ENCODE results near the gene BDKRB2.
"Not testable (repeated sequence)": the region's sequence is repeated elsewhere in the genome, so short reads cannot be mapped to it uniquely, and the experiment has no call there.

Gene BDKRB2

DNA sequence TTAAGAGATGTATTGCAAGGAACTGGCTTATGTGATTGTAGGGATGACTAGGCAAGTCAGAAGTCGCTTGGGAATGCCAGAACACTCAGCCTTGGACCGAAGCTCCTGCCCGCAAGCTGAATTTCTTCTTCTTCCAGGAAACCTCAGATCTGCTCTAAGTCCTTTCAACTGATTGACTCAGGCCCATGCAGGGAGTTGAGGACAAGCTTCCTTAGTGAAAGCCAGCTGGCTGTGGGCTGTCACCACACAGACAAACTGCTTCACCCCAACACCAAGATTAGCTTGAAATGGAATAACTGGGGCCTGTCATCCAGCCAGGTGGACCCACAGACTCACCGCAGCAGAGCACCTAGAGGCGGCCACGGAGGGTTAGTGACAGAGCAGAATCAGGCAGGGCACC is 24.7 kb downstream of the BDKRB2 start:
- DNase-seq: no peak

DNA sequence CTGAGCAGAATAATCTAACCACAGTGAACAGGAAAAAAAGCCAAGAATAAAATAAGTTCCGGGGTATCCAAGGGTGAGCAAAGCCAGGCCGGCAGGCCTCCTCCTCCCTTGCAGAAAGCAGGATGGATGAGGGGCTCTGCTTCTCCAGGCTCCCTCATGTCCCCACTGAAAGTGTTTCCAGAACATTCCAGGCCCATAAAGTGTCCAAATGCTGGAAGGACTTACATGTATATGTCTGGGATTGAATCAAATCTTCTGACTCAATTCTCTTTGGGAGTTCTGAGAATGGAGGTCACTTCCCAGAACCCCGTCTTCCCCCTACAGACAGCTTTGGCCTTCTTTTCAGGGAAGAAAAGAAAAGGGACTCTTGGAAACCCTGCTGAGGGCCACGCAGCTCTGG is 26.4 kb downstream of the BDKRB2 start:
- no peak for DNase-seq

DNA sequence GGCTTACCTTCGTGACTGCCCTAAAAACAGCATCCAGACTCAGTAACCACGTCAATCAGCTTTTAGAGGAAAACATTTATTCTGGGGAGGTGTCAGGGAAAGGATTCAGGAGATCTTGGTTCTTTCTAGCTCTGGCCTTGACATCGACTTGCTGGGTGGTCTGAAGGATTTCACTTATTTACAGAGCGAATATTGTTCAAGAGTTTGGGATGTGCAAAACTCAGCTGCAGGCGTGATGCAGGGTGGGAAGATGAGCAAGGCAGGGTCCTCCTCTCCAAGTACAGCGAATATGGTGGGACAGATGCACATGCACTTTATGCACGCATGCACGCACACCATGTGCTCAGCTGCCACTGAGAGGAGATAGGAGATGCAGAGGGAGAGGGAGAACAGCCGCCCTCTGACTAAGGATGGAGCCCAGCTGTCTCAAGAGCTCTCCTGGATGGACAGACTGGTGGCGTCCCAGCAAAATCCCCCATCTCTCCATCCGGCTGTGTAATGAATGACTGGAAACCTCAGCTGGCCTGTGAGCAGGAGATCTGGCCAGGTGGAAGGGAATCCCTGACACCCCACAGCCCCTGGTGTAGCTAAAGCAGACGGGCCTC is 27.0 kb downstream of the BDKRB2 start:
- DNase-seq: no peak

DNA sequence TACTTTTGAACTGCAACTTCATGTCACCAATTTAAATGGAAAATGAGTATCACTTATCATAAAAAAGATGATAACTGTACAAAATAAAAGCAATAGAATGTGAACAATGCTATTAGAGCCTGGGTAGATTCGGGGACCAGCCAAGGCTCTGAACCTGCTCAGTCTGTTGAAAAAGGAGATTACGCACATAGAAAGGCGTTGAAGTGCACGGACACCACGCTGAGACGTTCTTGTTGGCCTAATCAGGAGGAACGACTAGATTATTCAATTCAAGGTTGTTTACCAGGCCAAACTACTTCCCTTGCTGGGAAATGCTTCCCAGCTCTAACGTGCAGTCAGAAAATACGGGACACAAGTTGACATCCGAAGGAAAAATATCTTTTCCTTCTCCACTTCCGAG is 27.9 kb downstream of the BDKRB2 start:
- DNase-seq: no peak

DNA sequence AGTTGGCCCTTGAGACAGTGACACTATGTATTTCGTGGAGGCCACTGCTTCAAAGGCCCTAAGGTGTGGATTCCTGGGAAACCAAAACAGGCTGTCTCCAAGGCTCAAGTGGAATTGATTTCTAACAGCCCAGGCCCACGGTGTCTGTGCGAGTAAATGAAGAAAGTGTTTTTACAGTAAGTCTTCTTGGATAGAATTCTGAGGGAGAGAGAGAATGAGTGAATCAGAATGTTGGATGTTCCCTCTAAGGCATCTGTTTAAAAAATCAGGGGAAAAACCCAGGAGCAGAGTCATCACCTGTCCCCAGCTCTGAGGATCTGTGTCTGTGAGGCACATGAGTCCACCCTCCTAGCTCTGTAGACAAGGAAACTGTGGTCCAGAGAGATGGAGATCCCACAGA is 29.0 kb downstream of the BDKRB2 start:
- no peak for DNase-seq

DNA sequence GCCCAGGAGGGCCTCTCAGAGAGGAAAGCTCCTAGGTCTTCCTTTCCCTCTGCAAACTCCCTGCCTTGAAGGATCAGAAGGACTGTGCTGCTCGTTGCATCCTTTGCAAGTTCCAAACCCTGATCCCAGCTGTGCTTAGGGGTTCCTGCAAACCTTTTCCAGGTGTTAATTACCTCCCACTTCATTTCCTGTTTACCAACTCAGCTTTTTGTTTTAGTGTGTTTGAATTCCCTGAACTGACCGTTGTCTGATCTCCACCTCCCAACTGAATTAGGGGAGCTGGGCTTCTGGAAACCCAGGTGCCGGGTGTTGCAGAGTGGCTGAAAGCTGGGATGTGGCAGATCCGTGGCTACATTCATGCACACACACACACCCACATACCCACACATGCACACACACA is 30.8 kb downstream of the BDKRB2 start:
- DNase-seq: no peak

DNA sequence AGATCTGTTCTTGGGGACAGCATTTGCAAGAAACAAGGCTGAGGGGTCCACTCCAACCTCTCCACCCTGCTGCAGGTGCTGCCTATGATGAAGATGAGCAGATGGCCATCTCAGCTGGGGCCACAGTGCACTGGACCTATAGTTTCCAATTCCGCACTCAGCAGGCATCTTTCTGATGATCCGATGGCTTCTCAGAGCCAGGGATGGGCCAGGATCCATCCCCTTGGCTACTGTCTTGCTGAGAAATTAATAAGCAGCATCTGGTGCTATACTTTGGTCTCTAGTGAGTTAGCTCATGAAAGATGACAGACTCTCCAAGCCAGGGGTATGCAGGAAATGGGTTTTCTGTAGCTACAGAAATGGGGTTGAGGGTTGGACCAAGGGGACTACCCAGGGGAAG is 33.0 kb downstream of the BDKRB2 start:
- no peak for DNase-seq

DNA sequence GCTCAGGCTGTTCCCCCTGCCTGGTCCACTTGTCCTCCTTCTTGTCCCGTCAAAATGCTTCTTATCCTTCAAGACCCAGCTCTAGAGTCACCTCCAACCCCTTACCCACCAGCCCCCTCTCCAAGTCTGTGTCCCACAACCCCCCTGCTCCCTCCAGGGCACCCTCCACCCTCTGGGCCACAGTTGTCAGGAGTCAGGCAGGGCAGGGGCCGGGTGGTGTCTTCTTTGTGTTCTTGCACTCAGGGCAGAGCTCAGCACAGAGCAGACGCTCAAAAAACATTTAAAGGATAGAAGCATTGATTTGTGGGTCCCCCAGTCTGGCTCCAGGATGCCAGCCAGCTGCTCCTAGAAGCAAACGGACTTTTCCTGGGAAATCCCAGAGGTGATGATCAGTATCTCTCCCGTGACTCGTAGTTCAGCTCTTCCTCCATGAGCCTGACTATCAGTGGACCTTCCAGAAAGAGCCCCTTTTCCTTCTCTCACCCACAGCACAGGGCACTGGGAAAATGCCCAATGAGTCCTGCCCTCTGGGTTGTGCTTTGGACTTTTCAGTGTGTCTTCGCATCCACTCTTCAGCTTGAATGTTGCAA is 34.1 kb downstream of the BDKRB2 start:
- DNase-seq: no peak

DNA sequence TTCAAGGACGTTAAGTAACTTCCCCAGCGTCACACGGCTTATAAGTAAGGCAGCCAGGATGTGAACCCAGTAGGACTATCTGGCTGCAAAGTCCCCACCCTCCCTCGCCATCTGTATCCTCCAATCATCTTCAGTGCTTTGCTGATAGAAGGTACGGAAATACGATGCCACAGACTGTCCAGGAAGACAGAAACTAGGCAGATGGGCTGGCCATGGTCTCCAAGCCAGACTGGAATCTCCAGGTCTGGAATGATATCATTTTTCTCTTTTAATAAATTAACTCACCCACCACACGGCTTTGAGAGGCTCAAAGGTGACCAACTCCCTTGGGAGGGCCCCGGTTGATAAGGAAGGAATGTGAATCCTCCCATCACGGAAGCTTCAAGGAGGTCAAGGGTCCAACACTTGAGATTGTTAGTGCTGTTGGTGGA is 35.1 kb downstream of the BDKRB2 start:
- no peak for DNase-seq

DNA sequence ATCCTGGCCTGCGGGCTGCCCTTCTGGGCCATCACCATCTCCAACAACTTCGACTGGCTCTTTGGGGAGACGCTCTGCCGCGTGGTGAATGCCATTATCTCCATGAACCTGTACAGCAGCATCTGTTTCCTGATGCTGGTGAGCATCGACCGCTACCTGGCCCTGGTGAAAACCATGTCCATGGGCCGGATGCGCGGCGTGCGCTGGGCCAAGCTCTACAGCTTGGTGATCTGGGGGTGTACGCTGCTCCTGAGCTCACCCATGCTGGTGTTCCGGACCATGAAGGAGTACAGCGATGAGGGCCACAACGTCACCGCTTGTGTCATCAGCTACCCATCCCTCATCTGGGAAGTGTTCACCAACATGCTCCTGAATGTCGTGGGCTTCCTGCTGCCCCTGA is 36.0 kb downstream of the BDKRB2 start:
- DNase-seq: no peak

DNA sequence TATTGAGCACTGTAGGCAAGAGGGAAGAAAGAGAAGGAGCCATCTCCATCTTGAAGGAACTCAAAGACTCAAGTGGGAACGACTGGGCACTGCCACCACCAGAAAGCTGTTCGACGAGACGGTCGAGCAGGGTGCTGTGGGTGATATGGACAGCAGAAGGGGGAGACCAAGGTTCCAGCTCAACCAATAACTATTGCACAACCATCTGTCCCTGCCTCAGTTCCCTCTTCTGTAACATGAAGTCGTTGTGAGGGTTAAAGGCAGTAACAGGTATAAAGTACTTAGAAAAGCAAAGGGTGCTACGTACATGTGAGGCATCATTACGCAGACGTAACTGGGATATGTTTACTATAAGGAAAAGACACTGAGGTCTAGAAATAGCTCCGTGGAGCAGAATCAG is 37.5 kb downstream of the BDKRB2 start:
- no peak for DNase-seq

DNA sequence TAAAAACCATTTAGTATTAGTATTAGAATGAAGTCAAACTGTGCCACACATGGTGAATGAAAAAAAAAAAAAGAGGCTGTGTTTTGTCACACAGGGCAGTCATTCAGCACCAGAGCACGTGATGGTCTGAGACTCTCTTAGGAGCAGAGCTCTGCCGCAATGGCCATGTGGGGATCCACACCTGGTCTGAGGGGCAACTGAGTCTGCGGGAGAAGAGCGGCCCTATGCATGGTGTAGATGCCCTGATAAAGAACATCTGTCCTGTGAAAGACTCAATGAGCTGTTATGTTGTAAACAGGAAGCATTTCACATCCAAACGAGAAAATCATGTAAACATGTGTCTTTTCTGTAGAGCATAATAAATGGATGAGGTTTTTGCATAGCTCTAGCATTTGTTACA is 39.1 kb downstream of the BDKRB2 start:
- no peak for DNase-seq

DNA sequence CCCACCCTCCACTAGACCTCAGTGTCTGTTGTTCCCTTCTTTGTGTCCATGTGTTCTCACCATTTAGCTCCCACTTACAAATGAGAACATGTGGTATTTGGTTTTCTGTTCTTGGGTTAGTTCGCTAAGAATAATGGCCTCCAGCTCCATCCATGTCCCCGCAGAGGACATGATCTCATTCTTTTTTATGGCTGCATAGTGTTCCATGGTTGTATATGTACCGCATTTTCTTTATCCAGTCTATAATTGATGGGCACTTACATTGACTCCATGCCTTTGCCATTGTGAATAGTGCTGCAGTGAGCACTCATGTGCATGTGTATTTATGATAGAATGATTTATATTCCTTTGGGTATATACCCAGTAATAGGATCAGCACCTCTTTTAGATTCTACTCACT is 40.4 kb downstream of the BDKRB2 start:
- DNase-seq: not testable (repeated sequence)

DNA sequence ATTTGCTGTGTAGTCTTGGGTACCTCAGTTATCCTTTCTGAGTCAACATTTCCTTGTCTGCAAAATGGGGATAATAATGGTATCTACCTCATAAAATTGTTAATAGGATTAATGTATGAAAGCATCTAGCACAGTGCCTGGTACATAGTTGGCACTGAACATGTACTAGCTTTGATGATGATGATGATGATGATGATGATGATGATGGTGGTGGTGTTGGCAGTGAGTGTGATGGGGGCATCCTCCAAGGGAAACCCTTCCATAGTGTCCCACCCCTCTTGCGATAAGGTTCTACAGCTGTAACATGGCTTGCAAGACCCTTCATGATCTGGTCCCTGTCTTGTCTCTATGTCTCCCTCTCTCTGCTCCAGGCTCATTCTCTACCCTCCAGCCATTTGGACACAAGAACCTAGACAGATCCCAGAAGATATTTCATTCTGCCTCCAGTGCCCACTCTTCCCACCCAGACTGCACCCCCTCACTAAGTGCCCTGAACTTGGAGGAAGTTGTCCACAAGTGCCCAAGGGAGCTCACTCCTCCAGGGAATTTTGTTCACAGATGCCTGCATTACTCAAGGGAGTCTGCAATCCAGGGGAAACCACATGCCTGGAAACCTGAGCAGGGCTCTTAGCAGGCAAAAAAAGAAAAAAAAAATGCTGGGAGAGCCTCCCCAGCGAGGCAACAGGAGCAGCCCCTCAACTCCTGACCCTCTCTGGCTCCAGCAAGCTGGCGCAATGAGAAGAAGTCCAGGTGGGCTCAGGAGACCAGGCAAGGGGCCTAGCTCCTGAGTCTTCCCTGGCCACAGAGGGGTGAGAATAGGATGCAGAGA is 41.3 kb downstream of the BDKRB2 start:
- no peak for DNase-seq

DNA sequence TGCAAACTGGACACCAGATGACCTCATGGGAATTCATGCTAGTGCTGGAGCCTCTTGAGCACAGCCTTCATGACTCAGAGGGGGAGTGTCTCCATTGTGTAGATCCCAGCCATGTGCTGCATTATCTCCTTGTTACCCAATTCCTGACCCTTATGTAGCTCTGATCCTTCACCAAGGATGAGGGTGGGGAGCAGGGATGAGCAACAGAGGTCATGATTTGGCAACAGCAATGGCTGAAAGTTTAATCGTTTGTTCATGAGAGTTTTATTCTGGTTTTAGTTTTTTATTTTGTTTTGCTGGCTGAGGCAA is 41.9 kb downstream of the BDKRB2 start:
- DNase-seq: no peak

DNA sequence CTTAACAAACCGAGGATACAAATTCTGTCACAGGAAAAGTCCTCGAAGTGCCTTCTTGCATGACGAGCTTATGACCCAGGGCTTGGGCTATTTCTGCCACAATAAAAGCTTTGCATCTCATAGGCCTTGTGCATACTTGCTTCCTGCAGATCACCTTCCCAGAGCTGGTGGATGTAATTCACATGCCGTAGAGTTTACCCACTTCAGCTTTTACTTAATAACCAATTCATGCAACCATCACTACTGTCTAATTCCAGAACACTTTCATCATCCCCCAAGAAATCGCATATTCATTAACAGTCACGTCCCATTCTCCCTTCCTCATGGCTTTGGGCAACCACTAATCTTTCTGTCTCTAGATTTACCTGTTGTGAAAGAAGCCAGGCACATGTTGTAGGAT is 42.4 kb downstream of the BDKRB2 start:
- no peak for DNase-seq

DNA sequence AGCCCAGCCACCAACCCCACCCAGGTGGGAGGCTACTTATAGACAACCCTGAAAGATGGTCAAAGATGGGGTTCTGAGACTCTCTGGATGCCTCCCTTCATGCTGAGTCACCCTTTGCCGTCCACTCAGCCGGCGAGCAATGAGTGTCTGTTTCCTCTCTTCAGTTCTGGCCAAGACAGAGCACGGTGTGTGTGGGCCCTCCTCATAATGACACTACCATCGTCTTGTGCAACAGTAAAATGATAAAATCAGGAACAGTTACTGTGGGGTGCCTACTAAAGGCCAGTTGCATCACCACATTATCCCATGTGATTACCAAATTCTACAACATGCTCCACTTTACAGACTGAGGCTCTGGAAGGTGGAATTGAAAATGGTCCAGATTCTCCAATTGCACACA is 44.4 kb downstream of the BDKRB2 start:
- DNase-seq: no peak

DNA sequence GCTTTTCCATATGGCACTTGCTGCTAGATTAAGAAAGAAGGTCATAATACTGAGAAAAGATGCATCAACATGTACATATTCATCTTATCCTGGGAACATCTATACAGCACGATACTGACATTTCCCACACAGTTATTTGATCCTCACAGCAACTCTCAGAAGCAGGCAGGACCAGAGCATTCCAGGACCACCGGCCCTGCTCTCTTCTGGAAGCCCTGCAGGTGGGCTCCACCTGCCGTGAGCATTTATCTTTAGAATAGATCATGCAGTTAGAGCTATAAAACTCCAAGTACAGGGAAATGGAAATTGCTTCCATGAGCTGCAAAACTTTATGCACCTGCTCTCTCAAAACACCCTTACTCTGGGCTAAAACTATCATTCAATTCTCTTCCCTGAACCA is 45.8 kb downstream of the BDKRB2 start:
- DNase-seq: no peak

DNA sequence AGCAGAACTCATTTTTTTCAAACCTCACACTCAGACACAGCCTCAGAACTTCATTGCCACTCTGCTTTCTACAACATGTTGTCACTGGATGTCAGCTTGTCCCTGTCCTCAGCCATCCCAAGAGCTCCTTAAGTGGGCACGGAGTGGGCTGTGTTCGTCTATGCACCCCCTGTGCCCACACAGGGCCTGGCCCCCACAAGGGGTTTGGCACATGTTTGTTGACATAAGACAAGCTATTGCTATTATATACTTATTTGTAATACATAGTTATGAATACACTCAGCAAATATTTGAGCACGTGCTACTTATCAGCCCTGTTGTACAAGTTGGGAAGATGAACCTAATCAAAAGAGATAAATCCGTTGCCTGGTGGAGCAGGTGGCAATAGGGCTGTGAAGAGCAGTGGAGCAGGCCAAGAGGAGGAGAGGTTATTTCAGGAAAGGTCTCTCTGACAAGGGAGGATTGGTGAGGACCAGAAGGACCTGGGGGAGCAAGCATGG is 47.1 kb downstream of the BDKRB2 start:
- no peak for DNase-seq

DNA sequence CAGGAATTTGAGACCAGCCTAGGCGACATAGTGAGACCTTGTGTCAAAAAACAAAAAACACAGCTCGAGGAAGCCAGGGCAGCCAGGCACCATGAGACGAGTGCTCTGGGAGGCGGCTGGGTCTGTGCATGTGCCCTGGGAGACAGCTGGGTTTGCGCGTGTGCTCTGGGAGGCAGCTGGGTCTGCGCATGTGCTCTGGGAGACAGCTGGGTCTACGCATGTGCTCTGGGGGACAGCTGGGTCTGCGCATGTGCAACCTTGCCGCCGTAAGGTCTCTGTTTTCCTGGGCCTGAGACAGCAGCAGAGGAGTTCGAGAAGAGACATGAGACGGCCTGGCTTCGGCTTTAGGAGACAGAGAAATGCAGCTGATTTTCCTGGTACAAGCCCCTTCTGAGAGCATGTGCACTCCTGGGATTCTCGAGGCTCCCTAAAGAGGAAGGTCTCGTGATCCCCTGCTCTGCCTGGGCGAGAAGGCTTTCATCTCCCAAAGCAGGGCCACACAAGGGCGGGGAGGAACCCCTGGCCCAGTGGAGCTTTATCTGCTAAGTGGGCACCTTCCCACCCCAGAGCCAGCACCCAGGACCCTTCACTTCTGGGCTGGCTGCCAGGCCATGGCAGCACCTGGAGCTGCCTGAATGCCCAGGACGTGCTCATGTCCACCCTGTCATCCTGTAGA is 47.8 kb downstream of the BDKRB2 start:
- no peak for DNase-seq

DNA sequence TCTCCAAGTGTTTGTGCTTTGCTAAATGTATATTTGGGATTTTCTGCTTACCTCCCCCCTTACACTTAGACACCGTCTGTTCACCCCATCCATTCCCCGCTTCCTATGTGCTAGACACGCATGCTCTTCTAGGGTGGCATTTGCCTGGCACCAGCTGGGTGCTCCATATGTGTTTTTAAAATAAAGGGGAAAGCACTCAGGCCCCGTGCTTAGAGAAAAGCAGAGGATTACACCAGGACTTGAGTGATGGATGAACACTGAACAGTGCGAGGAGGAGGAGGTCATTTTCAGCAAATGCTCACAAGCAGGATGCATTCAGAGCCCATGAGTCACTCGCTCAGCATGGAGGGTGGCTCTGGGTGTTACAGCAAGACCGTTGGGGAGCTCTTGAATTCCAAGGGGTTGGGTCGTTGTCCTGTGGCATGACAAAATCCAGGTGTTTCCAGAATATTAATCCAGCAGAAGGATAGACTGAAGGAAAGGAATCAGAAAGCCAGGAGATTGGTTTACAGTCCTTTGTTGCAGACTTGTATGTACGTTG is 48.4 kb downstream of the BDKRB2 start:
- no peak for DNase-seq

DNA sequence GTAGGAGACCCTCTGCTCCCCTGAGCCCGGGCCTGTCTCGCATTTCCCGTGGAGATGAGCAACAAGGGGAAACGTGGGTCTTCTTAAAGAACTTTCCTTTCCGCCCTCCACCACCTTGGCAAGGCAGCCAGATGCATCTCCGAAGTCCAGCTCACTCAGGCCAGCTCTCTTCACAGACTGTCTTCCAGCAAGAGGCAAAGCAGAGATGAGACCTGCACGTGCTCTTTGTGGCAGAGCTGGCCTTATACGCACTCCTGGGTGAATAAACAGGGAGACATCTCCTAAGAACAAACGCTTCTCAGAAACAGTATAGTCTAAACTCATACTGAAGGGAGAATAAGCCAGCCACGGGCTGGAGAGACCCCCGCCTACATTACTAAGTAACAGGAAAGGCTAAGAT is 50.0 kb downstream of the BDKRB2 start:
- no peak for DNase-seq

DNA sequence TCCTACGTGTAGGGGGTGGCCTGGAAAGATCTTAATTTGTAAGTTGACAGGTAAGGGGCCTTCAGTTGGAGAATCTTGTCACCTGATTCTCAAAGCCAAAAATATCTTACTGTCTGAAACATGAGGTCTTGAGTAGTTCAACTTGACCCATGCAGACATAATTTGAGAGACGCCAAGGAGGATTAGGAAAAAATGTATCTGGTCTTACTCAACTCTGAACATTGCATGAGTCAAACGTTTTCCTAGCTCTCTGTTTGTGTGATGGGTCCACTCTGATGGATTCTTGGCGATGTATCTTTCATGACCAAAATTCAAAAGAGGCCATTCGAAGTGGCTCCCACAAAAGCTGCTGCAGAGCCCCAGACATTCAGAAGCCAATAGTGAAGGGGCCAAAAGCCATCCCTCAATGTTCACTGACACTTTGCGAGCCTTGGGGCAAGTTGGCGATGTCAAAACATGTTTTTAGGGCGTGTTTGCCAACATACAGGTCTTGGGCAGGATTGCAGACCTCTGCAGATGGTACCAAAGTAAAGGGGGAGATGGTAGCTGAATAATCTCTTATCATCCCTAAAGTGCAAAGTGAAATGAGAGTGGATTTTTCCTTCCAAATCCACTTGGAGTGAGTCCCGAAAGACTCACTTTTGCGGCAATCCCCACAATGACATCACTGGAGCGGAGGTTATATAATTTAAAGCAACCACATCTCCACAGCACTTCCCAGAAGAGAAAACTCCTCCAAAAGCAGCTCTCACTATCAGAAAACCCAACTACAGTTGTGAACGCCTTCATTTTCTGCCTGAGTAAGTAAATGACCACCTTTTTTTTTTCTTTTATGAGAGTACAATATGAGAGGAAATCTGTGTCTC is 51.1 kb downstream of the BDKRB2 start, which contains the start of gene BDKRB1:
BDKRB1 (plus strand) TSS at position 710 of the 866 bp plus-strand sequence. CDS start 7,473 bp downstream, outside the sequence.
- DNase-seq: no peak
